IMR-90 (cell line): ENCODE results near the gene HCFC1R1. TPM values are rescaled to one million over a fixed set of nuclear protein-coding genes. Genes with fewer than 3 reads are reported as not detected.

Source experiments
- ATAC-seq: fragments of 200-7000 bp; cut with Tn5 transposase; 2 replicates; pipeline ENCODE4 v1.9.1; 2020; ENCODE audit warnings: low read depth, mild to moderate bottlenecking, moderate library complexity
- BruUV-seq: library from RNA; stranded (reverse); fragments of 400-500 nt; replicated peaks from 2 replicates; lab custom pipeline; 2021; lab: Mats Ljungman, UMichigan
- CTCF ChIA-PET: fragments of 300-600 bp; formaldehyde crosslinking; extraction: SDS; loops from one replicate; lab custom pipeline; 2021; ENCODE audit warnings: antibody characterized with exemption; lab: Yijun Ruan, JAX
- POLR2A ChIA-PET: fragments of 300-600 bp; sonication (Branson Sonifier 250); formaldehyde crosslinking; loops from one replicate; lab custom pipeline; 2022; ENCODE audit warnings: antibody characterized with exemption; ENCODE audit not compliant: unreplicated experiment; lab: Charles Lee
- DNase-seq: peaks from one replicate; pipeline ENCODE4 v3.0.0; 2013
- H2AFZ ChIP-seq: replicated peaks from 2 replicates; pipeline ENCODE3; 2013; ENCODE audit warnings: low read length, mild to moderate bottlenecking; ENCODE audit not compliant: poor library complexity
- H2AK5ac ChIP-seq: 2 replicates; pipeline ENCODE4 v1.6.1; 2013; ENCODE audit warnings: low read depth, low read length, inconsistent platforms
- H2AK9ac ChIP-seq: replicated peaks from 2 replicates; pipeline ENCODE3; 2013; ENCODE audit warnings: mild to moderate bottlenecking, low read depth, low read length, moderate library complexity; ENCODE audit not compliant: poor library complexity
- H2BK120ac ChIP-seq: 2 replicates; pipeline ENCODE4 v1.6.1; 2013; ENCODE audit warnings: low read depth, low read length, inconsistent platforms
- H2BK15ac ChIP-seq: 3 replicates; pipeline ENCODE4 v1.6.1; 2013; ENCODE audit warnings: low read depth, low read length, inconsistent platforms
- H2BK20ac ChIP-seq: 2 replicates; pipeline ENCODE4 v1.6.1; 2013; ENCODE audit warnings: low read depth, mild to moderate bottlenecking, inconsistent platforms, low read length, moderate library complexity
- H2BK5ac ChIP-seq: 2 replicates; pipeline ENCODE4 v1.6.1; 2013; ENCODE audit warnings: mild to moderate bottlenecking, low read depth, low read length, inconsistent platforms; ENCODE audit not compliant: poor library complexity, severe bottlenecking
- H3K14ac ChIP-seq: replicated peaks from 2 replicates; pipeline ENCODE4 v1.6.1; 2013; ENCODE audit warnings: low read depth, low read length, inconsistent platforms
- H3K18ac ChIP-seq: 2 replicates; pipeline ENCODE4 v1.6.1; 2013; ENCODE audit warnings: low read depth, low read length, control low read depth
- H3K23ac ChIP-seq: 2 replicates; pipeline ENCODE4 v1.6.1; 2013; ENCODE audit warnings: low read depth, low read length, inconsistent platforms
- H3K27ac ChIP-seq: 2 replicates; pipeline ENCODE4 v1.5.1; 2013; ENCODE audit warnings: mild to moderate bottlenecking, control low read depth, low read length; ENCODE audit not compliant: insufficient read depth
- H3K27me3 ChIP-seq: 2 replicates; pipeline ENCODE4 v1.6.1; 2013; ENCODE audit warnings: low read length; ENCODE audit not compliant: control insufficient read depth, insufficient read depth
- H3K36me3 ChIP-seq: 2 replicates; pipeline ENCODE4 v1.6.1; 2013; ENCODE audit warnings: low read length, mixed read lengths; ENCODE audit not compliant: control insufficient read depth, insufficient read depth
- H3K4ac ChIP-seq: 2 replicates; pipeline ENCODE4 v1.6.1; 2013; ENCODE audit warnings: low read depth, low read length, inconsistent platforms
- H3K4me1 ChIP-seq: 2 replicates; pipeline ENCODE4 v1.6.1; 2013; ENCODE audit warnings: low read length, mixed read lengths; ENCODE audit not compliant: control insufficient read depth, insufficient read depth
- H3K4me2 ChIP-seq: 2 replicates; pipeline ENCODE4 v1.6.1; 2013; ENCODE audit warnings: low read depth, mild to moderate bottlenecking, control low read depth, low read length, moderate library complexity
- H3K4me3 ChIP-seq: 2 replicates; pipeline ENCODE4 v1.5.1; 2013; ENCODE audit warnings: low read depth, mild to moderate bottlenecking, control low read depth, low read length, moderate library complexity; ENCODE audit not compliant: insufficient read depth
- H3K56ac ChIP-seq: 2 replicates; pipeline ENCODE4 v1.6.1; 2013; ENCODE audit warnings: low read length, inconsistent platforms; ENCODE audit not compliant: insufficient read depth; ENCODE audit errors: extremely low read depth
- H3K79me1 ChIP-seq, 2 experiments: 2 replicates each; pipeline ENCODE4 v1.6.1; 2013; ENCODE audit warnings: low read length in 2 of 2, inconsistent platforms in 1 of 2, low read depth in 1 of 2
- H3K9ac ChIP-seq: 2 replicates; pipeline ENCODE4 v1.6.1; 2013; ENCODE audit warnings: low read depth, low read length, control low read depth
- H3K9me1 ChIP-seq: 2 replicates; pipeline ENCODE4 v1.6.1; 2013; ENCODE audit warnings: low read length, inconsistent platforms; ENCODE audit not compliant: insufficient read depth
- H3K9me3 ChIP-seq: 2 replicates; pipeline ENCODE4 v1.6.1; 2013; ENCODE audit warnings: low read length; ENCODE audit not compliant: control insufficient read depth, insufficient read depth
- H4K20me1 ChIP-seq: 2 replicates; pipeline ENCODE4 v1.6.1; 2013; ENCODE audit warnings: low read length, inconsistent platforms; ENCODE audit not compliant: insufficient read depth
- H4K5ac ChIP-seq: 2 replicates; pipeline ENCODE4 v1.6.1; 2013; ENCODE audit warnings: mild to moderate bottlenecking, low read depth, low read length, control low read depth
- H4K8ac ChIP-seq, 2 experiments: 2 replicates each; pipeline ENCODE4 v1.6.1; 2013; ENCODE audit warnings: low read depth in 2 of 2, low read length in 2 of 2, control low read depth in 1 of 2, inconsistent platforms in 1 of 2
- H4K91ac ChIP-seq: 2 replicates; pipeline ENCODE4 v1.6.1; 2013; ENCODE audit warnings: low read depth, low read length, inconsistent platforms; ENCODE audit not compliant: insufficient read depth
- BHLHE40 ChIP-seq: fragments of 150-350 bp; IDR thresholded peaks from 2 replicates; pipeline ENCODE4 v1.6.1; 2016; ENCODE audit warnings: mild to moderate bottlenecking, low read depth, low read length
- CEBPB ChIP-seq: IDR thresholded peaks from 2 replicates; pipeline ENCODE4 v1.6.1; 2012; ENCODE audit warnings: low read depth, low read length, improper control_type of control experiment
- CHD1 ChIP-seq: IDR thresholded peaks from 2 replicates; pipeline ENCODE4 v1.6.1; 2012; ENCODE audit warnings: low read depth, low read length, improper control_type of control experiment
- CTCF ChIP-seq: conservative IDR thresholded peaks from 2 replicates; pipeline ENCODE4 v1.5.1; 2012; ENCODE audit warnings: mild to moderate bottlenecking, low read depth, low read length, improper control_type of control experiment
- ELK1 ChIP-seq: fragments of 150-350 bp; IDR thresholded peaks from 2 replicates; pipeline ENCODE4 v1.6.1; 2016; ENCODE audit warnings: low read depth, mild to moderate bottlenecking, low read length, moderate library complexity, borderline replicate concordance
- FOS ChIP-seq: fragments of 150-350 bp; IDR thresholded peaks from 2 replicates; pipeline ENCODE4 v1.6.1; 2016; ENCODE audit warnings: low read depth, low read length
- MAFK ChIP-seq: IDR thresholded peaks from 2 replicates; pipeline ENCODE4 v1.6.1; 2012; ENCODE audit warnings: low read depth, low read length, improper control_type of control experiment
- MAZ ChIP-seq: IDR thresholded peaks from 2 replicates; pipeline ENCODE4 v1.6.1; 2012; ENCODE audit warnings: low read depth, mild to moderate bottlenecking, low read length, improper control_type of control experiment, moderate library complexity, borderline replicate concordance
- MXI1 ChIP-seq: IDR thresholded peaks from 2 replicates; pipeline ENCODE4 v1.6.1; 2012; ENCODE audit warnings: low read depth, mild to moderate bottlenecking, low read length, moderate library complexity, borderline replicate concordance
- NFE2L2 ChIP-seq: fragments of 150-350 bp; IDR thresholded peaks from 2 replicates; pipeline ENCODE4 v1.6.1; 2016; ENCODE audit warnings: low read depth, mild to moderate bottlenecking, low read length
- POLR2A ChIP-seq: IDR thresholded peaks from 2 replicates; pipeline ENCODE4 v1.6.1; 2012; ENCODE audit warnings: mild to moderate bottlenecking, low read depth, low read length
- RAD21 ChIP-seq: IDR thresholded peaks from 2 replicates; pipeline ENCODE4 v1.6.1; 2012; ENCODE audit warnings: low read length, improper control_type of control experiment
- RCOR1 ChIP-seq: IDR thresholded peaks from 2 replicates; pipeline ENCODE4 v1.6.1; 2012; ENCODE audit warnings: mild to moderate bottlenecking, low read length, improper control_type of control experiment; ENCODE audit not compliant: insufficient replicate concordance
- RFX5 ChIP-seq: IDR thresholded peaks from 2 replicates; pipeline ENCODE4 v1.8.0; 2012; ENCODE audit warnings: low read depth, mild to moderate bottlenecking, low read length, moderate library complexity
- SMC3 ChIP-seq: fragments of 150-350 bp; IDR thresholded peaks from 2 replicates; pipeline ENCODE4 v1.6.1; 2016; ENCODE audit warnings: low read depth, mild to moderate bottlenecking, antibody characterized with exemption, low read length, moderate library complexity
- USF2 ChIP-seq: fragments of 150-350 bp; IDR thresholded peaks from 2 replicates; pipeline ENCODE4 v1.6.1; 2017; ENCODE audit warnings: mild to moderate bottlenecking, antibody characterized with exemption, low read length, low read depth
- WGBS, 2 experiments: methylation state at CpG; one replicate each; pipeline versions ENCODE4 v1.1.5 to v1.1.7; 2013; ENCODE audit warnings: missing lambda C conversion rate in 2 of 2; ENCODE audit not compliant: insufficient read length in 1 of 2; ENCODE audit errors: extremely low coverage in 2 of 2; 5-methylcytosine and 5-hydroxymethylcytosine counted together
- dilution Hi-C: fragments of 300-500 bp; cut with HindIII; formaldehyde crosslinking; loops from one replicate; pipeline ENCODE4 v1.14.3; 2018; ENCODE audit warnings: low sequenced_read_pairs; ENCODE audit not compliant: unreplicated experiment
- in situ Hi-C: fragments of 300-500 bp; cut with MboI; formaldehyde crosslinking; loops from 3 replicates; pipeline ENCODE4 v1.14.3; 2019; ENCODE audit warnings: low sequenced_read_pairs, inconsistent platforms, mixed read lengths
- intact Hi-C: fragments of 100-400 bp; cut with micrococcal nuclease; formaldehyde crosslinking; loops from 2 replicates; pipeline ENCODE4 v1.10.0; 2022
- polyA plus RNA-seq, 3 experiments: library from polyadenylated mRNA; depleted of rRNA; stranded (reverse); fragments of >200 nt; gene quantifications; 2 replicates each; pipeline ENCODE4 v1.2.3, GENCODE V29; 2012; ENCODE audit warnings: low replicate concordance in 1 of 3
- total RNA-seq: library from RNA; depleted of rRNA; stranded (reverse); fragments of >200 nt; gene quantifications from 2 replicates; pipeline ENCODE4 v1.2.3, GENCODE V29; 2012

The HCFC1R1 gene
- total and polyA plus RNA-seq, 2 of the 4 experiments (the other 2 are of a cell fraction): 7.2 to 57.9 TPM

- Histone ChIP-seq H3K9me1 (no peaks in the 10 kb centered on the region), H3K79me1 (no peaks in the 10 kb centered on the region), H3K4ac (no peak overlapping the region), H2BK20ac (no peak overlapping the region), H3K56ac (no peak overlapping the region), H2BK5ac (no peak overlapping the region), H3K14ac (no peak overlapping the region), H4K20me1 (0 out of 2 replicates have a peak, but pooled peaks cover 7% of the 10 kb centered on the region), H3K4me1 (no peaks in the 10 kb centered on the region), H3K18ac (no peak overlapping the region), H4K91ac (no peak overlapping the region), H3K23ac (no peak overlapping the region), H2BK15ac (no peak overlapping the region), H3K4me2 (no peak overlapping the region), H3K27ac (no peak overlapping the region), H2AFZ (no peak overlapping the region), H2BK120ac (no peak overlapping the region), H2AK9ac (no peak overlapping the region), H3K9ac (no peak overlapping the region), H4K8ac (no peak overlapping the region), H3K4me3 (no peak overlapping the region), H2AK5ac (no peak overlapping the region), H3K36me3 (no peaks in the 10 kb centered on the region), H3K9me3 (no peaks in the 10 kb centered on the region), H4K5ac (no peak overlapping the region), H3K27me3 (peaks cover 62% of the 10 kb centered on the region)
- DNase-seq: no peak
- POLR2A ChIA-PET: no interaction called here
- TF ChIP-seq RAD21 (no peak), NFE2L2 (no peak), RFX5 (no peak), MAFK (no peak), MAZ (no peak), USF2 (no peak), SMC3 (no peak), BHLHE40 (no peak), ELK1 (no peak), POLR2A (no peak), MXI1 (no peak), CEBPB (no peak), CTCF (no peak), CHD1 (no peak), FOS (no peak), RCOR1 (no peak)
- ATAC-seq: no peak
- intact Hi-C loops (no loop called here), in situ Hi-C loops (no loop called here), dilution Hi-C loops (no loop called here)
- 53% methylated on average over 4 of the region's 7 CpGs; no CpG with 5 or more reads in 1 of the 2 experiments for WGBS, 2 experiments
- no TSS peak for BruUV-seq
- CTCF ChIA-PET: interaction anchor here (1.5 to 1.7 kb wide), 2 partner anchors 16 to 100 kb away, joined by 3 to 7 read pairs; no protein-coding TSS in a partner anchor
Observed at GRCh38 chr16:3032624-3033023, 8.9 kb upstream of the HCFC1R1 start.
